ENCODE measurements around the gene MYL12A.

DNA sequence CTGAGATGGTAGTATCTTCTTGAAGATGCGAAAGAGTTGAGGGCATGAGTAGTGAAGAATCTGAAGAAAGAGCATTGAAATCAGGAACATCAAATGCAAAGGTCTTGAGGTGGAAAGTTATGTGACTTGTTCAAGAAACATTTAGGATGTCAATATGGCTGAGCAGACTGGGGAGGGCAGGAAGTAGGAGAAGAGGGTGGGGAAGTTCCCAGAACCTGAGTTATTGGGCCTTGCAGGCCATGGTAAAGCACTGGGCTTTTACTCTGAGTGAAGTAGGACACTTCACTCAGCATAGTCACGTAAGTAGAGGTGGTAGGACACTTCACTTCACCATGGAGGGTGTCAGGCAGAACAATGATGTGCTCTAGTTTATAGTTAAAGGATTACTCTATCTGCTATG lies 11.8 kb upstream of the MYL12A start:
- TF ChIP-seq, protein P1, sequence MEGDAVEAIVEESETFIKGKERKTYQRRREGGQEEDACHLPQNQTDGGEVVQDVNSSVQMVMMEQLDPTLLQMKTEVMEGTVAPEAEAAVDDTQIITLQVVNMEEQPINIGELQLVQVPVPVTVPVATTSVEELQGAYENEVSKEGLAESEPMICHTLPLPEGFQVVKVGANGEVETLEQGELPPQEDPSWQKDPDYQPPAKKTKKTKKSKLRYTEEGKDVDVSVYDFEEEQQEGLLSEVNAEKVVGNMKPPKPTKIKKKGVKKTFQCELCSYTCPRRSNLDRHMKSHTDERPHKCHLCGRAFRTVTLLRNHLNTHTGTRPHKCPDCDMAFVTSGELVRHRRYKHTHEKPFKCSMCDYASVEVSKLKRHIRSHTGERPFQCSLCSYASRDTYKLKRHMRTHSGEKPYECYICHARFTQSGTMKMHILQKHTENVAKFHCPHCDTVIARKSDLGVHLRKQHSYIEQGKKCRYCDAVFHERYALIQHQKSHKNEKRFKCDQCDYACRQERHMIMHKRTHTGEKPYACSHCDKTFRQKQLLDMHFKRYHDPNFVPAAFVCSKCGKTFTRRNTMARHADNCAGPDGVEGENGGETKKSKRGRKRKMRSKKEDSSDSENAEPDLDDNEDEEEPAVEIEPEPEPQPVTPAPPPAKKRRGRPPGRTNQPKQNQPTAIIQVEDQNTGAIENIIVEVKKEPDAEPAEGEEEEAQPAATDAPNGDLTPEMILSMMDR (IDR thresholded peaks at IDR 0.05 in 2 of 3, conservative IDR thresholded peaks at IDR 0.05 in 1 of 3; ENCODE audit: borderline replicate concordance in 1 of 3, insufficient read depth in 1 of 3, low read depth in 2 of 3, low read length in 2 of 3), result no peak
- TF ChIP-seq POLR2A (IDR thresholded peaks at IDR 0.05; ENCODE audit: borderline replicate concordance, extremely low read depth, insufficient read depth, insufficient read length) (no peak), ZFX (IDR thresholded peaks at IDR 0.05) (no peak), EGR1 (IDR thresholded peaks at IDR 0.05; ENCODE audit: low read depth) (no peak), CEBPB (IDR thresholded peaks at IDR 0.05; ENCODE audit: low read depth) (no peak), EZH2phosphoT487 (IDR thresholded peaks at IDR 0.05; ENCODE audit: borderline replicate concordance) (no peak), EZH2 (IDR thresholded peaks at IDR 0.05) (no peak), FOSL1 (IDR thresholded peaks at IDR 0.05; ENCODE audit: low read depth) (no peak), RAD21 (IDR thresholded peaks at IDR 0.05; ENCODE audit: low read depth) (no peak), YY1 (IDR thresholded peaks at IDR 0.05; ENCODE audit: extremely low read depth, insufficient replicate concordance, low read depth, low read length) (no peak), JUND (IDR thresholded peaks at IDR 0.05) (no peak), ZNF274 (IDR thresholded peaks at IDR 0.05; ENCODE audit: low read depth, low read length) (no peak), SP1 (IDR thresholded peaks at IDR 0.05; ENCODE audit: low read depth) (no peak)
- TF ChIP-seq, protein P2, sequence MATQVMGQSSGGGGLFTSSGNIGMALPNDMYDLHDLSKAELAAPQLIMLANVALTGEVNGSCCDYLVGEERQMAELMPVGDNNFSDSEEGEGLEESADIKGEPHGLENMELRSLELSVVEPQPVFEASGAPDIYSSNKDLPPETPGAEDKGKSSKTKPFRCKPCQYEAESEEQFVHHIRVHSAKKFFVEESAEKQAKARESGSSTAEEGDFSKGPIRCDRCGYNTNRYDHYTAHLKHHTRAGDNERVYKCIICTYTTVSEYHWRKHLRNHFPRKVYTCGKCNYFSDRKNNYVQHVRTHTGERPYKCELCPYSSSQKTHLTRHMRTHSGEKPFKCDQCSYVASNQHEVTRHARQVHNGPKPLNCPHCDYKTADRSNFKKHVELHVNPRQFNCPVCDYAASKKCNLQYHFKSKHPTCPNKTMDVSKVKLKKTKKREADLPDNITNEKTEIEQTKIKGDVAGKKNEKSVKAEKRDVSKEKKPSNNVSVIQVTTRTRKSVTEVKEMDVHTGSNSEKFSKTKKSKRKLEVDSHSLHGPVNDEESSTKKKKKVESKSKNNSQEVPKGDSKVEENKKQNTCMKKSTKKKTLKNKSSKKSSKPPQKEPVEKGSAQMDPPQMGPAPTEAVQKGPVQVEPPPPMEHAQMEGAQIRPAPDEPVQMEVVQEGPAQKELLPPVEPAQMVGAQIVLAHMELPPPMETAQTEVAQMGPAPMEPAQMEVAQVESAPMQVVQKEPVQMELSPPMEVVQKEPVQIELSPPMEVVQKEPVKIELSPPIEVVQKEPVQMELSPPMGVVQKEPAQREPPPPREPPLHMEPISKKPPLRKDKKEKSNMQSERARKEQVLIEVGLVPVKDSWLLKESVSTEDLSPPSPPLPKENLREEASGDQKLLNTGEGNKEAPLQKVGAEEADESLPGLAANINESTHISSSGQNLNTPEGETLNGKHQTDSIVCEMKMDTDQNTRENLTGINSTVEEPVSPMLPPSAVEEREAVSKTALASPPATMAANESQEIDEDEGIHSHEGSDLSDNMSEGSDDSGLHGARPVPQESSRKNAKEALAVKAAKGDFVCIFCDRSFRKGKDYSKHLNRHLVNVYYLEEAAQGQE (IDR thresholded peaks at IDR 0.05; ENCODE audit: low read depth), result no peak

All from HCT116 (cell line).